Panc1 (cell line): ENCODE data around the gene PLCD4.

Experiments used
- CTCF ChIP-seq: fragments of 450-650 bp; IDR thresholded peaks from 2 replicates; pipeline ENCODE4 v1.5.1; 2017; ENCODE audit warnings: mild to moderate bottlenecking
- POLR2AphosphoS5 ChIP-seq: IDR thresholded peaks from 2 replicates; pipeline ENCODE4 v1.6.1; 2012; ENCODE audit warnings: mild to moderate bottlenecking, low read depth, low read length, moderate library complexity
- REST ChIP-seq, 2 experiments: IDR thresholded peaks; 2 replicates each; pipeline ENCODE4 v1.6.1; 2011 to 2012; ENCODE audit warnings: low read depth in 2 of 2, control low read depth in 1 of 2, low read length in 1 of 2, mild to moderate bottlenecking in 1 of 2, moderate library complexity in 1 of 2; ENCODE audit not compliant: insufficient read depth in 1 of 2
- SIN3A ChIP-seq: IDR thresholded peaks from 2 replicates; pipeline ENCODE4 v1.6.1; 2012; ENCODE audit warnings: low read depth, mild to moderate bottlenecking, low read length, moderate library complexity, borderline replicate concordance; ENCODE audit not compliant: insufficient read depth
- TCF7L2 ChIP-seq: IDR thresholded peaks from 2 replicates; pipeline ENCODE4 v1.6.1; 2011; ENCODE audit warnings: mild to moderate bottlenecking, low read depth, low read length, inconsistent platforms

- no peak for TF ChIP-seq CTCF
- TF ChIP-seq POLR2AphosphoS5: no peak
- no peak for TF ChIP-seq REST (IDR thresholded peaks at IDR 0.05; ENCODE audit: insufficient read depth in 1 of 2, low read depth in 2 of 2, low read length in 1 of 2)
- no peak for TF ChIP-seq SIN3A
- TF ChIP-seq TCF7L2: no peak
These were observed 2.3 kb upstream of the PLCD4 start for GRCh38 chr2:218605432-218605831.
